Activated effector memory CD4-positive, alpha-beta T cell treated with anti-CD3 and anti-CD28 coated beads, Interleukin-2, amount 50 U/mL, for 16 hours (primary cell): ENCODE measurements around the gene TMEM201.
A peak's percentile ranks its signal among the peaks of the same experiment; 100 is the strongest.

Experiments used
- DNase-seq: peaks from one replicate; pipeline ENCODE4 v3.0.0-alpha.2; 2020

Gene TMEM201

GRCh38 chr1:9588551-9589143, at the start of gene TMEM201:
TSS of gene TMEM201 (plus strand) at chr1:9588911. CDS start at chr1:9588931, 20 bp downstream.
- peak; percentile 98 for DNase-seq

GRCh38 chr1:9539165-9539828, 49.4 kb upstream of the TMEM201 start, which contains the start of gene SLC25A33:
TSS of gene SLC25A33 (plus strand) at chr1:9539465. CDS start at chr1:9539692, 227 bp downstream.
- DNase-seq = peak; percentile 99

- DNase-seq = peak; percentile 82
Observed at GRCh38 chr1:9539829-9540550, 48.7 kb upstream of the TMEM201 start.

- DNase-seq = no peak
Observed at GRCh38 chr1:9542430-9542829, 46.3 kb upstream of the TMEM201 start.

GRCh38 chr1:9544926-9545325, 43.8 kb upstream of the TMEM201 start:
- DNase-seq = no peak

GRCh38 chr1:9549955-9550546, 38.7 kb upstream of the TMEM201 start:
- no peak for DNase-seq

GRCh38 chr1:9551984-9552383, 36.7 kb upstream of the TMEM201 start:
- no peak for DNase-seq

- DNase-seq = peak; percentile 14
Observed at GRCh38 chr1:9553736-9554144, 35.0 kb upstream of the TMEM201 start.

- DNase-seq = peak; percentile 27
Observed at GRCh38 chr1:9555942-9556341, 32.8 kb upstream of the TMEM201 start.

GRCh38 chr1:9557624-9558023, 31.1 kb upstream of the TMEM201 start:
- peak; percentile 17 for DNase-seq

GRCh38 chr1:9558271-9558945, 30.3 kb upstream of the TMEM201 start:
- DNase-seq = peak; percentile 42

- no peak for DNase-seq
Observed at GRCh38 chr1:9558946-9559545, 29.7 kb upstream of the TMEM201 start.

GRCh38 chr1:9559673-9560072, 29.0 kb upstream of the TMEM201 start:
- DNase-seq = peak; percentile 47

GRCh38 chr1:9560090-9560489, 28.6 kb upstream of the TMEM201 start:
- peak; percentile 50 for DNase-seq

GRCh38 chr1:9561429-9561828, 27.3 kb upstream of the TMEM201 start:
- no peak for DNase-seq

GRCh38 chr1:9569267-9569666, 19.4 kb upstream of the TMEM201 start:
- DNase-seq = no peak

- DNase-seq = peak; percentile 30
Observed at GRCh38 chr1:9570886-9571529, 17.7 kb upstream of the TMEM201 start.

- peak; percentile 38 for DNase-seq
Observed at GRCh38 chr1:9573723-9574122, 15.0 kb upstream of the TMEM201 start.

GRCh38 chr1:9575486-9575885, 13.2 kb upstream of the TMEM201 start:
- peak; percentile 44 for DNase-seq

- peak; percentile 38 for DNase-seq
Observed at GRCh38 chr1:9576903-9577302, 11.8 kb upstream of the TMEM201 start.

- DNase-seq = peak; percentile 34
Observed at GRCh38 chr1:9577423-9577822, 11.3 kb upstream of the TMEM201 start.

GRCh38 chr1:9580942-9581341, 7.8 kb upstream of the TMEM201 start:
- DNase-seq = peak; percentile 8
